HG02884 (cell line): Measurements from ENCODE around the gene ADRA2B.
"Not testable (repeated sequence)": the region's sequence is repeated elsewhere in the genome, so short reads cannot be mapped to it uniquely, and the experiment has no call there.

Experiments
- ATAC-seq: cut with Tn5 transposase; IDR thresholded peaks from one replicate; pipeline ENCODE4 v1.9.1; 2021; ENCODE audit warnings: mild to moderate bottlenecking, moderate library complexity; ENCODE audit not compliant: unreplicated experiment

Gene ADRA2B

DNA sequence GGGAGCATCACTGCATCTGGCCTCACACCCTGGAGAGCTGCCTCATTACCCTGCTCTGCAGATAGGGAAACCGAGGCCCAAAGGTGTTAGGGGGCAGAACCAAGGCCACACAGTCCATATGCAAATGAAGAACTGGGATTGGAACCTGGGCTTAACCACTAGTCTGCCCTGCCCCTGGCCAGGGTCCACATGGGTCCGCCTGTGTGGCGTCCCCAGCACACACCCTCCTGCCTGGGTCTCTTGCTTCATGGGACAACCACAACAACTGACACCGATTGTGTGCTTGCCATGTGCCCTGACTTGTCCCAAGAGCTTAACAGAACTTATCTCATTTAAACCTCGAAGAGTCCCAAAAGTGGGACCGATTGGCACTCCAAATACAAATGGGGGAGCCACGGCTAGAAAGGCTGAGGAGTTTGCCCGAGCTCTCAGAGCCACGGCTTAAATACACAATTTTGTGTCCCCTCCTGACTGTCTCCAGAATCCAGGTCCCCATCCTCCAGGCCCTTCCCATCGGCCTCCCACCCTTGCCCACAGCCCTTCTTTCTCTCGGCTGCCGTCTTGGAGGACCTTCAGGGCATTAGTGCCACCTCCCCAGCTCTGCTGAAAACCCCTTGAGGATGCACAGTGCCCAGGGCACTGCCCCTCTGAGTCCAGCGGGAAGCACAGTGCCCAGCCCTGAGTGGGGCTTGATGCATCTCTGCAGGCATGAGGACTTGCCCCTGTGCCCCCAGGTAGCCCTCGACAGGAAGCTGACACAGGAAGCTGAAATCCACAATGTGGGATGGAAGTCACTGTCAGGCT is 34.6 kb upstream of the ADRA2B start:
- ATAC-seq: no peak

DNA sequence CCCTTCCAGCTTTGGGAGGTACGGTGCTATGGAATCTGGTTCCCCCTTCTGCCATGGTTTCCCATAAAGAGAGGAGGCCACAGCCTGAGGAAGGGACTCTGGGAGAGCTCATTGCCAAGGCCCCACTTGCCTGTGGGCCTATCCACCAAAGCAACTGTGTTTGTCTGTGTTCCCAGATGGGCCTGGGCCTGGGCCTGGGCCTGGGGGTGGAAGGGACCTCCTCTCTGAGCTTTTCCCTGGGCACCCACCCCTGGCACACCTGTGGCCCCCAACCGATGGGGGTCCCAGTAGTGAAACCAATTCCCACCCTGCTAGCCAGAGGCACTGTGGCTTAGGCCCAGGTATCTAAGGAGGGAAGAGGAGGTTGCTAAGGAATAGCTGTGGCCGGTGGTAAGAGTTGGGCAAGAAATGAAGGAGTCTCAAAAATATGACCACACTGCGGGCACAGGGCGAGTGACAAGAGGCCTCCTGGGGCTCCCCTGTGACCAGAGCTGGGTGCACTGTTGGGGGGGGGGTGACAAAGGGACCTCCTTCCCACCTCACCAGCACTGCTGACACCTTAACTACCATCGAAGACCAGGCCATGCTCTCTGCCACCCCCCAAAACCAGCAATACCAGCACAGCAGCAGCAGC is 33.8 kb upstream of the ADRA2B start:
- no peak for ATAC-seq

DNA sequence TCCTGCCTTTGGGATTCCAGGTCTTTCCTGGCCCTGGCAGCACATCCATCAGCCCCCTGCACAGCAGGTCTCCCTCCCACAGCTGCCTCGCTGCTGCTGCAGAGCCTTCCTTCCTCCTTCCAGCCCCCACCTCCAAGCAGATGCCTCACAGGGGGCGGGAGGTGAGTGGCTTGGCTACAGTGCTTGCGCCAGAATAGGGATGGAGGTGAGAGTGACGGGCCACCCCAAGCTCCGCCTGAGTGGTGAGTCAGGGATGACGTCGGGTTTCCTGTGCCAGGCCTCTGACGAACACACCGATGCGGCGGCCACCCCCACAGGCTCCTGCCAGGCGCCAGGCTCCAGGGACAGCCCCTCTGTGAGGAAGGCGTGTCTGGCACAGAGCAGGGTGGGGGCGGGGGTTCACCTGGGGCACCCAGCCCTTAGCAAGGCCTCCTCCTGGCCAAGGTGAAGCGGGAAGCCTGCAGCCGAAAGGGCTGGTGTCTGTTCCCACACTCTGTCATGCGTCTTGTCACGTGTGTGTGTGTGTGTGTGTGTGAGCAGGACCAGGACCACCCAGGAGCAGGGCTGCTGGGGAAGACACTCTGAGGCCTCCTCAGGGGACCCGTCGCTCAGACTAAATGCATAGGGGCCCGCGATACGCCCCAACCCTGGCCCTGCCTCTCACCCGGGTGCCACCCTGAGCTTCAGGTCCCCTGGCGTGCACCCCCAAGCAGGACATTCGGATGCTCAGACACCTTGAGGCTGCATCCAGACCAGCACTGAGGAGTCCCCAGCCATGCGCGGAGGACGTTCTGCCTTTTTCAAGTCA is 32.2 kb upstream of the ADRA2B start:
- no peak for ATAC-seq

DNA sequence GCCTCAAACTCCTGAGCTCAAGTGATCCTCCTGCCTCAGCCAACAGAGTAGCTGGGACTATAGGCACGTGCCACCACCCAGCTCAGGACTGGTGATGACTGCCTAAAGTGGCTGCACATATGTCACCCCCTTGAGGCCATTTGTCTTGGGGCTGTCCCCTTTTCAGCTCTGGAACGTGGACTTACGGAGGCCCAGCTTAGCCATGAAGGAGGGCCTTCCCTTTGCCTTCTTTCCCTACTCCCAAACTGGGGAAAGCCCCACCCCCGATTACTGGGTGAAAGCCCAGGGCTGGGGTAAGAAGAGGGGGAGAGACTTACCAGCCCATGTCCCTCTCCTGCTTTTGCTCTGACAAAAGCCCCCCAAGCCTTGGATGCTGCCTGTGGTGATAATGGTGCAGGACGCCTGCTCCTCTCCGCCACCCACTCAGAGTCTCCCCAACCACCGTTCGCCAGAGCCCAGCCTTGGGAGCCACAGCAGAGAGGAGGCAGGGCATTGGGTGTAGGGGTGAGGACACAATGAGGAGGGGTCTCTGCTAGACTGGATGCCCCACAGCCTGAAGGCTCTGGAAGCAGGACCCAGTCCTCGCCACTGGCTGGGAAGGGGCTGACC is 31.3 kb upstream of the ADRA2B start:
- no peak for ATAC-seq

DNA sequence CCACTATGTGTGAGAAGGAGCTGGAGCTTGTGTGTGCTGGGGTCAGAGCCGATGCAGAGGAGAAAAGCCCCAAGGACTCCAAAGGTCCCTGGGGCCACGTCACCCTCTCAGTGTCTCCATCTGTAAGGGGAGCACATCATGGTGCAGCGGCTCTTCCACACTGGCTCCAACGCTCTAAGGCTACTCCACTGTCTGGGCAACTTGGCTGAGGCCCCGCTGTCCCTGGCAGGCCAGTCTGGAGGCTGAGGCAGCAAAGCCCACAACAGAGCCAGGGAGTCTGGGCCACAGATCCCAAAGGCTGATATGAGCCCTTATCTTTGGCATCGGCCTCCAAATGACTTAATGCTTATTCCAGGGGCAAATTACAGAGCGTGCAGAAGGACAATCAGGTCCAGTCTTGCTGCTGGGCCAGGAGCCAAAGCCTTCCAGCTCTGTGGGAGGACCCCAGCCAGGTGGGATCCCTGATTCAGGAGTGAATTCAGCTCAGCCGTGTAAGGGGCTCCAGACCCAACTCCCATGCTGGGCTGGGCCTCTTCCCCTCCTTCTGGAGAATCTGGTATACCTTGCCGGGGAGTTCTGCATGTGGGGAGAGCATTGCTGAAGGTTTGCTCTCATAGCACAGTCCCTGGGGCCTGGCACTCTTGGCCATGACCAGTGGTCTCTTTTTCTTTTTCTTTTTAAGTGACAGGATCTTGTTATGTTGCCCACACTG is 30.7 kb upstream of the ADRA2B start:
- no peak for ATAC-seq

DNA sequence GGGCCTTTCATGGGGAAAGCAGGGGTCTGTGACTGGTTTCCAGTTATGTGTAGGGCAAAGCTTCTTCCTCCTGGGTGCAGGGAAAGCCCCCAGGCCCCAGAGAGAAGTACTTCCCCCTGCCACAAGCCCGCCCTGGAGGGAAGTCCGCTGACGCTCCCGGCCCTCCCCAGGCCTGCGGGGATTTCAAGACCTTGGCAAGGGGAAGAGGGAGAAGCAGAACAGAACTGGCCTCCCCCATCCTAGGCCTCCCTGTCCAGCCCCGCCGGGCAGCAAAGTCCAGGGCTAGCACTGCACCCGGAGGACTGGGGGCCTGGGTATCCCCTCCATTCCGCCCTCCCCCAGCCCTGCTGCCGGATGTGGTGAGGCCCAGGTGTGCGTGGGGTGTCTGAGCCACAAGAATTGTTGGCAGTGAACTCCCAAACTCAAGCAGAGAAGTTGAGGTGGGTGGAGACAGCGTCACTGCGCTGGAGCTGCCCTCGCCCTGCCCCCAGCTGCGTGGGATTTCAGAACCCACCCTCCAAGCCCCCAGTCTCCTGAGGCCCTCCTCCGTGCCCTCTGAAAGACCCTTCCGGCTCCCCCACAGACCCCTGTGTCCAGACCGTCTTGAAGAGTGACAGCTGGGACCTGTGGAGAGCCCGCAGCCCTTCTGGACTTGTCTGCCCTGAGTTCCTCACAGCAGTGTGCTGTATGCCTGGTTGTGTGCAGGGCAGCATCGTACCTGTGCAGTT is 29.9 kb upstream of the ADRA2B start:
- peak; percentile 28 for ATAC-seq

DNA sequence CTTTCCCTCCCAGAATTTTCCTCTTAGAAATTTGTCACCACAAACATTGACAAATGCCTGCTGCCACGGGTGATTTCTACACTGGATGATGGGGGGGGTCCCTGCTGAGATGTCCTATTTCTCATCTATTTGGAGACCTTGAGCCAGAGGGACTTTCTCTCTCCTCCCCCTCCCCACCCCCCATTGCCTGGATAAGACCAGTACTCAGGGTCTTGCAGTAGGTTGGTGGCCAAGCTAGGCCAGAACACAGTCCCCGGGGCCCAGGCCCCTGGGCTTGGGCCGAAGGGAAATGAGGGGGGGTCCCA is 29.4 kb upstream of the ADRA2B start:
- ATAC-seq: no peak

DNA sequence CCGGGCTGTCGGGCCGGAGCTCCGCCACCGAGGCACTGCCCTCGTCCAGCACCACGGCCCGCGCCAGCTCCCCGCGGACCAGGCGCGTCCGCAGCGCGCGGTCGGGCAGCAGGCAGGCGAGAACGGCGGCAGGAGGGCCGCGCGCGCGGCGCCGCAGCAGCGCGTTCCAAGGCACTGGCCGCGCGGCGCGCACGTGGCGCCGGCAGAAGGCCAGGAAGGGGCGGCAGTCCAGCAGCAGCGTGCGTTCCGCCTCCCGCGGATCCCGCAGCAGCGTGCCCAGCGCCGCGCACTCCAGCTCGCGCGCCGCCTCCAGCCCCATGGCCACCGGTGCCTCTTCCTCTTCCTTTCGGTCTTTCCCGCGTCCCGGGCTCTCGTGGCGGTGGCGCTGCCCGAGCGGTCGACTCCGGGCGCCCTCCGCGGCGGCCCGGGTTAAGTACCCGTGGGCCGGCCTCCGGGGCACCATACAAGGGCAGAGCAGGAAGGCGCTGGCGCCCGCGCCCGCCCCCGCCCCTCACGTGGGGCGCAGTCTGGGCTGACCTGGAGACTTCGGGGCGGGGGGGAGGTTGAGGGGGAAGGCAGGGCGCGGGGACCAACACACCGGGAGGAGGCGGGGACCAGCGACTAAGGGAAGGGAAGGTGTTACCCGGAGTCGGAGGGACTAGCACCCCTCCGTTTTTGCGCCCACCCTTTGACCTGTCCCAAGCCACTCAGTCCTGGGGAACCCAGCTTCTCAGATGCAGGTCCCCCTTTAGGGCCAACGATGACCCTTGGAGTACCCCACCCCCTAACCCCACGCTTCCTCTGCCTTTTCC is 28.9 kb upstream of the ADRA2B start, which contains the start of gene DUSP2:
Gene DUSP2 (minus strand): TSS at position 405 of the 812 bp plus-strand sequence. CDS start 86 bp downstream, at position 319.
- peak; percentile 45 for ATAC-seq

DNA sequence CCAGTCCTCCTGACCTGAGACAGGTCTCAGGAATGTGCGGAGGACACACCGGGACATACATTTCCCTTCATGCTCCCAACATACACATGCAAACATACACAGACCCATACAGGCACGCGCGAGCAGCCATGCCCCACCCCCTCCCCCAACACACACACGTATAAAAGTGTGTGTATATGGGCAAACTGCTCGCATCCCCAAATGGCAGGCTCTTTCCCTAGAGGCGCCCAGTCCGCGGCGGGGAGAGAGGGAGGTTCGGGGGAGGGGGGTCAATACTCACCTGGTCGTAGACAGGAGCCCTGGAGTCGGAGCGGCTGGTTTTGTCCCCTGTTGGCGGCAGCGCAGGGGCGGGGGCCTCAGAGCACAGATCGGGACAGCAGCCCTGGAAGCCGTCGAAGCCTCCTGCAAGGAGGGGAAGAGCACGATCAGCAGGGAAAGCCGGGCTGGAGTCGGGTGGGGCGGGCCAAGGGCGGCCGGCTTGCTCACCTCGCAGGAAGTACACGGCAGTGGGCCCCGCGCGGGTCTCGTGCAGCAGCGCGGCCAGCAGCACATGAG is 28.2 kb upstream of the ADRA2B start:
- ATAC-seq: no peak

DNA sequence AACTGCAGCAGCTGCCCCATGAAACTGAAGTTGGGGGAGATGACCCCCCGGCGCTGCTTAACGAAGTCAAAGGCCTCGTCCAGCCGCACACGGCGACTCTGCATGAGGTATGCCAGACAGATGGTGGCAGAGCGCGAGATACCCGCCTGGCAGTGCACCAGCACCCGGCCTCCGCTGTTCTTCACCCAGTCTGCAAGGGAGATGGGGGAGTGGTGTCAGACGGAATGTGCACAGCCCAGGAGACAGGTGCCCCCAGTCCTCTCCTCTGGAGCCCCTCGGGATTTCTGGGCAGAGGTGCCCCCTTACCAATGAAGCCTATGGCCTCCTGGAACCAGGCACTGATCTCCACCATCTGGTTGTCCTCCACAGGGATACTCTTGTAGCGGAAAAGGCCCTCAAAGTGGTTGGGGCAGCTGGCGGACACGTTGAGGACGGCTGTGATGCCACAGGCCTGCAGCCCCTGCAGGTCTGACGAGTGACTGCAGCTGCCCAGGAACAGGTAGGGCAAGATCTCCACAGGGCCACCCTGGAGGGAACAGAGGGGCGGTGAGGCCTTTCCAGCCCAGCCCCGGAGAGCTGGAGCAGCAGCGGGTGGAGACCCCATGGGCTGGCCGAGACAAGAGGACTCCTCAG is 27.6 kb upstream of the ADRA2B start:
- ATAC-seq: no peak

DNA sequence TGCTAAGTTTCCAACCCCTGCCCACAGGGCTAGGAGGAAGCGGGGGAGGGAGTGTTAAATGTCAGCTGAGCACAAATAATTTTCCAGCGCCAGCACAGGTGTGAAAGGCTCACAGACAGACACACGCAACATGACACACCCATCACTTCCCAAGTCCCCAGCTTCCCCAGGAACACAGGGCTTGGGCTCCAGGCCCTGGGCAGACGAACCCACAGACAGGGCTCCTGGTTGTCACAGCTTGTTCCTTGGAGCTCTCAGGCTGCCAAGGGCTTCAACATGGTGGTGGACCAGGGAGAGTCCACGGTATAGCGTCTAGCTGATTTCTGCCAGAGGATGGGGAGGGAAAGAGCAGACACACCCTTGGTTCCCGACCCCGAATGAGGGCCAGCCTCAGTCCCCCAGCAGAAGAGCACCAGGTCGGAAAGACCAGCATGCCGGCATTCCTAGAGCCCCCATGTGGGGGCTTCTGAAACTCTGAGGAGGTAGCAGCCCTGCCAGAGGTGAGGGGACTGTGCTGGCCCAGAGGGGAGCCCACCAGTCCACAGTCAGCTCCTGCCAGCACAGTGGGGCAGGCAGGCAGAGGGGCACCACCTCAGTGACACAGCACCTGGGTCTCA is 27.0 kb upstream of the ADRA2B start:
- no peak for ATAC-seq

DNA sequence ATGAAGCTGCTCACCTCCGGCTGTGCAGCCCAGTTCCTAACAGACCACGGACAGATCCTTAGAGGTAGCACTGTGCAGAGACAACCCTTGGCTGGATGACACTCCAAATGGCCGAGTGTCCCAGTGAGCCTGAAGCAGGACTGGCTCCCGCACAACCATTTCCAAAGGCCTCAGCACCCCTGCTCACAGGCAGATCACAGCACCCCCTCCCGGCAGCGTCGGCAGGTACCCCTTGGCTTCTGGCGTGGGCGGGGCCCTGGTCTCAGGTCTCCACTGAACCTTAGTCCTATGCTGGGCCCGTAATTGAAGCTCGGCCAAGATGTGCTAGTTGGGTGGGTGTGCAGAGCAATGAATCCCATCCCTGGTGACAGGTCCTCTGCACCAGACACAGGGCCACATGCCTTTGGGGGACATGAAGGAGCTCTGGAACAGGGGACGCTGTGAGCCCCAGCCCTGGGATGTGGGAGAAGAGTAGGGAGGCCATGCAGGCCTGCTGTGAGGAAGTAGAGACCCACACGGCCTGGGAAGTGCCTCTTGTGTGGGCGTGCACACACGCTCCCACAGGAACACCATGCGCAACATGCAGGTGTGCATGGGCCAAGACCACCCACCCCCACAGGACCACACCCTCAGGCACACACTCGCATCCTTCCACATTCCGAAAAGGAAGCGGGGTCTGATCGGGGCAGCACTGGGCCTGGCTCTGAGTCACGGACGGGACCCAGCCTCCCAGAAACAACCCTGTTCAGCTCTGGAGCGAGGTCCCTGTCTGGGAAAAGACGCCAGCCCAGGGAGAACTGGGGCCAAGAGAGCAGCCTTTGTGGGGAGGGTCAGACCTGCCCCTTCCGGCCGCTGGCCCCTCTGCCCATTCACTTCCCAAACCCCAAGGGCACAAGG is 26.1 kb upstream of the ADRA2B start:
- no peak for ATAC-seq

DNA sequence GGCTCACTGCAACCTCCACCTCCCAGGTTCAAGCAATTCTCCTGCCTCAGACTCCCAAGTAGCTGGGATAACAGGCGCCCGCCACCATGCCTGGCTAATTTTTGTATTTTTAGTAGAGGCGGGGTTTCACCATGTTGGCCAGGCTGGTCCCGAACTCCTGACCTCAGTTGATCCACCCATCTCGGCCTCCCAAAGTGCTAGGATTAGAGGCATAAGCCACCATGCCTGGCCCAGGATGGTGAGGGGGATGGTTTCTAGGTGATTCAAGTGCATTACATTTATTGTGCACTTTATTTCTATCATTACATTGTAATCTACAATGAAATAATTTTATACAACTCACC is 25.2 kb upstream of the ADRA2B start:
- ATAC-seq: not testable (repeated sequence)

DNA sequence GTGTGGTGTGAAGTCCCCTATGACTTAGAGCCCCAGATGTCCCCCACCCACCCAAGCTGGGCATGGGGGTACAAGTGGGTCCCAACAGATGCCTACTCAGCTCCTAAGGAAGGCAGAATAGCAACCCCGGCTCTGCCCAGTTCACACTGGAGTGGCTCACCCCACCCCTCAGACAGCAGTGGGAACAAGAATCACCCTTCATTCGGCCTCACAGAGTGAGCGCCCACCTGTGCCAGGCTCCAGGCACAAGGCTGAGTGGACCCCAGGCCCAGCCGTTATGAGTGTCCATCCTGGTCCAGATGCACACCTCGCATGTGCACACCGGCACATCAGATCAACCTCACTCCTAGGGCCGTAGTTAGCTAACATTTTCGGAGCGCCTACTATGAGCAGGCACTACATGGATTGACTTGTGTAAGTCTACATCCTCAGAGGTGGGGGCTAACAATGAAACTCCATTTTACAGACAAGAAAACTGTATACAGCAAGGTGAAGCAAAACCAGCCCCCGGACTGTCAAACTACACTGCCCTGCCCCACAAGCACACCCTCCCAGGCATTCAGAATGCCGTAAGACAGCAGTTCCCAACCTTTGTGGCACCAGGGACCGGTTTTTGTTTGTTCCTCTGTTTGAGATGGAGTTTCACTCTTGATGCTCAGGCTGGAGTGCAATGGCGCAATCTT is 24.7 kb upstream of the ADRA2B start:
- no peak for ATAC-seq

DNA sequence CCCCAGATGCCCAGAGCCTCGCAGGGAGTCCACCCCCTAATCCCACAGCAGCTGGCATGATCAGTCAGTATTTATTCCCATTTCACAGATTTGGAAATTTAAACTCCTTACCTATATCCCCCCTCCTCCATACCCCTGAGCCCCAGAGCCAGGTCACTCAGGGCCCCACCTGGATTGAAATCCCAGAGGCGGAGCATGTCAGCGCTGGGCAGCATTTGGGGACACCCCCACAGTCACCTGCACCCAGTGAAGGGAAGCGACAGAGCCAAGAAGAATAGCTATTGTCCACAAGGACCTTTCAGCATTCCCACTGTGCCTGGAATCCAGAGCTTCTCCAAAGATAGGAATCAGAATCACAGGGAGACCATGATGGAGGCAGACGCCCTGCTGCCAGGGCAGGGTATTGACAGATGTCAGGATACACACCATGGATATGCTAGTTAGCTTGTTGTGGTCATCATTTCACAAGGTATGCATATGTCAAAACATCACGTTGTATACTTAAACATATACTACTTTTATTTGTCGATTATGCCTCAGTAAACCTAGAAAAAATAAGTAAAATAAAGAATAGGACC is 22.9 kb upstream of the ADRA2B start:
- ATAC-seq: no peak
